Vagina (tissue), 2 donors: ENCODE data around the gene PARS2.

ENCODE experiments used
- CTCF ChIP-seq, 3 experiments: fragments of 450-650 bp in 2 of 3; fragments of 200-600 bp in 1 of 3; sonication (generic) in 1 of 3; IDR thresholded peaks; one replicate each; pipeline ENCODE4 v1.5.1; 2017 to 2019; ENCODE audit warnings: antibody characterized with exemption in 3 of 3, mild to moderate bottlenecking in 2 of 3, moderate library complexity in 2 of 3
- POLR2A ChIP-seq, 2 donors: fragments of 450-650 bp; IDR thresholded peaks; one replicate each; pipeline ENCODE4 v1.6.1; 2017; ENCODE audit warnings: antibody characterized with exemption in 2 of 2, mild to moderate bottlenecking in 2 of 2, moderate library complexity in 2 of 2
- POLR2AphosphoS5 ChIP-seq, 2 donors: sonication (generic); formaldehyde crosslinking; IDR thresholded peaks; one replicate each; pipeline ENCODE4 v1.9.0; 2017; ENCODE audit warnings: antibody characterized with exemption in 2 of 2, mild to moderate bottlenecking in 2 of 2, low read depth in 1 of 2; ENCODE audit not compliant: insufficient read depth in 1 of 2

- TF ChIP-seq CTCF (IDR thresholded peaks at IDR 0.05): no peak
- TF ChIP-seq POLR2A (IDR thresholded peaks at IDR 0.05): no peak
- TF ChIP-seq POLR2AphosphoS5 (IDR thresholded peaks at IDR 0.05; ENCODE audit: insufficient read depth in 1 of 2, low read depth in 1 of 2): peak in 1 of 2 donors; percentile 22
Observed at GRCh38 chr1:54798769-54799641, 34.7 kb upstream of the PARS2 start.
